ENCODE data around the gene LYRM7.

The LYRM7 gene

DNA sequence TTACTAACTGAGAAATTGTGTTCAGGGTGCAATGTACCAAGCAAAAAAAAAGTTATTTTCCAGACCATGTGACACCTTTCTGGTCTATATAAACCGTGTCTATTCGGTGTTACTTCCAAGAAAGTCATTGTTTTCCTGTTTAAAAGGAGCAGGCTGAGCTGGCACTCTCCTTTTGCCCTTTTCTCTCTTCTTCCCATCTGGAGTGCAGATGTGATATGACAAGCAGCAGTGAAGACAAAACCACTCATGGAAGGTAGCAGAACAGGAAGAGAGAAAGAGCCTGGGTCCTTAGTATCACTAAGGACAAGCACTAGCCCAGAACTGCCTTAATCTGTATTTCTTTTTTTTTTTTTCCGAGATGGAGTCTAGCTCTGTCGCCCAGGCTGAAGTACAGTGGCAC lies 25.6 kb downstream of the LYRM7 start:
- no peak overlapping the region for H3K4me3 ChIP-seq (ENCODE audit: low read length)
- no peak for TF ChIP-seq ZNF274 (IDR thresholded peaks at IDR 0.05; ENCODE audit: low read depth, low read length)

DNA sequence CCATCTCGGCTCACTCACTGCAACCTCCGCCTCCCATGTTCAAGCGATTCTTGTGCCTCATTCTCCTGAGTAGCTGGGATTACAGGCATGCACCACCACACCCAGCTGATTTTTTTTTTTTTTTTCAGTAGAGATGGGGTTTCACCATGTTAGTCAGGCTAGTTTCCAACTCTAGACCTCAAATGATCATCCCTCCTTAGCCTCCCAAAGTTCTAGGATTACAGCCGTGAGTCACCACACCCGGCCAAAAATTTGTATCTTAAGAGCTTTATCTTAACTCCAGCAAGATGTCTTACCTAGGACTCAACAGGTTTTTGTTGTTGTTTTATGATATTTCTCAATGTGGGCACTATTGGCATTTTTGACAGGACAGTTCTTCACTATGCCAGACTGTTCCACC lies 27.9 kb downstream of the LYRM7 start:
- no peak for TF ChIP-seq ZNF274 (IDR thresholded peaks at IDR 0.05; ENCODE audit: low read depth, low read length)

DNA sequence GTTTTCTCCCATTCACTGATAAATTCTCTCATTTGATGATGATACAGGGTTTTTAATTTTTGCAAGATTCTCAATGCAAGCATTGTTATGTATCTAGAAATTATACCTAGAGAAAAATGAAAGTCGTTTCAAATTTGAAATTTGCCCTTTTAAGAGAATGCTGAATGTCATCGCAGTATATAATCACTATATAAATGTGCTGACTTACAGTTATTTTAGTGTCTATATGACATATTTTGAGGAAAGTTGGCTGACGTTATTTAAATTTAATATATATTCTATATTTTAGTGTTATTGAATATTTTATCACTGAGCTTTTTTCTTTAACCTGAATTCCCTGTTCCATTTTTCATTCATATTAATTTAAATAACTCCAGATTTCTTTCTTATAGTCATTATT lies 29.8 kb downstream of the LYRM7 start:
- no peak overlapping the region for H3K4me3 ChIP-seq (ENCODE audit: low read length)
- TF ChIP-seq ZNF274 (IDR thresholded peaks at IDR 0.05; ENCODE audit: low read depth, low read length) = no peak

More for the DNA sequence above, 27.9 kb downstream of the LYRM7 start:
- no peak overlapping the region for H3K4me3 ChIP-seq (ENCODE audit: low read length)

DNA sequence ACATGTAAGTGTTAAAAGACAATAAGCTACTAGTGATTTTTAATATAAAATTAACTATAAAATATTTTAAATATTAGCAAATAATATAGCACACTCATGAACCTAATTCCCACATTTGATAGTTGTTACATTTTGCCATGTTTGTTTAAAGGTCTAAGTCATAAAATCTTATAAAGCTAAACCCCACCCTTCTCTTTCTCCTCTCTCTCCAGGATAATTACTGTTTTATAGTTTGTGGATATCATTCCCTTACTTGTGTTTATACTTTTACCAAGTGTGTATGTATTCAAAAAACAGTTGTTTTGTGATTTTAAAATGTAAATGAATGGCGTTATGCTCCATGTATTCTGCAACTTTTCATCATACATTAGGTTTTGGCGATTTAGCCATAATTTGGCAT lies 34.2 kb downstream of the LYRM7 start:
- no peak overlapping the region for H3K4me3 ChIP-seq (ENCODE audit: low read length)
- no peak for TF ChIP-seq ZNF274 (IDR thresholded peaks at IDR 0.05; ENCODE audit: low read depth, low read length)

DNA sequence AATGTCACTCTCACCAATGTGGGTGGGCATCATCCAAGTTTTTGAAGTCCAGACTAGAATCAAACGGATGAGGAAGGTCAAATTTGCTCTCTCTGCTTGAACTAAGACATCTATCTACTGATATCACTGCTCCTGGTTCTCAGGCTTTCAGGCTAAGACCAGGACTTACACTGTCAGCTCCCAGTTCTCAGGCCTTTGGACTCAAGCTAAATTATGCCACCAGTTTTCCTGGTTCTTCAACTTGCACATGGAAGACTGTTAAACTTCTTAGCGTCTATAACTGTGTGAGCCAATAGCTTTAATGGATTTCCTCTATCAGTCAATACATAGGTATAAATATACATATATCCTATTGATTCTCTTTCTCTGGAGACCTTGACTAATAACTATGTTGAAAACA lies 35.3 kb downstream of the LYRM7 start:
- no peak overlapping the region for H3K4me3 ChIP-seq (ENCODE audit: low read length)
- TF ChIP-seq ZNF274 (IDR thresholded peaks at IDR 0.05; ENCODE audit: low read depth, low read length) = no peak

DNA sequence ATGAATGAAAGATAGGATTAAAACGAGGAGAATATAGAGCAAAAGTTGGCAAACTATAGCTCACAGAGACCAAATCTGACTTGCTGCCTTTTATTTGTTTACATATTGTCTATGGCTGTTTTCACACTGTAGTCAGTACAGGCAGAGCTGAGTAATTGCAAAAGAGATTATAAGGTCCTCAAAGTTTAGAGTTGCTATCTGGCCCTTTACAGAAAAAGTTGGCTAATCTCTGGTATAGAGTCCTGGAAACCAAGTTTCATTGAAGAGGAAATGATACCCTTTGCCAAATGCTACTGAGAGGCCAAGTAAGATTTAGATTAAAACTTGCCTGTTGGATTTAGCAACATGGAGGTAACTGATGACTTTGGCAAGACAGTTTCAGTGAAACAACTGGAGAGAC lies 36.0 kb downstream of the LYRM7 start:
- TF ChIP-seq ZNF274 (IDR thresholded peaks at IDR 0.05; ENCODE audit: low read depth, low read length) = no peak
- H3K4me3 ChIP-seq (ENCODE audit: low read length) = no peak overlapping the region

DNA sequence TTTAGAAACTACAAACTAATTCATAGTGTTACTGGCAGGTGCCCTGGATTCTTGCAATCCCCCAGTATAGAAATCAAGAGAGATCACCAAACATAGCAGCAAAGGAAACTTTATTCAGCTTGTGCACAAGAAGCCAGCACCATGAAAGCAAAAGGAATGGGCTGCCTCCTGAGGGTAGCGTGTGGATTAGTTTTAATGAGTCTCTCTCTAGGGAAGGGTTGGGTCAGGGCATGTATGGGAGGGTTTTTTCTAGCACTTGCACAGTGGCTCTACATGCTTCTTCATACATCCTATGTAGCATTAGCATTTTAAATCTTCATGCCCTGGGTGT lies 38.4 kb downstream of the LYRM7 start:
- H3K4me3 ChIP-seq (ENCODE audit: low read length) = peak overlapping the region; percentile 57; the same call in 1 of the 2 replicates
- TF ChIP-seq ZNF274 (IDR thresholded peaks at IDR 0.05; ENCODE audit: low read depth, low read length) = no peak

DNA sequence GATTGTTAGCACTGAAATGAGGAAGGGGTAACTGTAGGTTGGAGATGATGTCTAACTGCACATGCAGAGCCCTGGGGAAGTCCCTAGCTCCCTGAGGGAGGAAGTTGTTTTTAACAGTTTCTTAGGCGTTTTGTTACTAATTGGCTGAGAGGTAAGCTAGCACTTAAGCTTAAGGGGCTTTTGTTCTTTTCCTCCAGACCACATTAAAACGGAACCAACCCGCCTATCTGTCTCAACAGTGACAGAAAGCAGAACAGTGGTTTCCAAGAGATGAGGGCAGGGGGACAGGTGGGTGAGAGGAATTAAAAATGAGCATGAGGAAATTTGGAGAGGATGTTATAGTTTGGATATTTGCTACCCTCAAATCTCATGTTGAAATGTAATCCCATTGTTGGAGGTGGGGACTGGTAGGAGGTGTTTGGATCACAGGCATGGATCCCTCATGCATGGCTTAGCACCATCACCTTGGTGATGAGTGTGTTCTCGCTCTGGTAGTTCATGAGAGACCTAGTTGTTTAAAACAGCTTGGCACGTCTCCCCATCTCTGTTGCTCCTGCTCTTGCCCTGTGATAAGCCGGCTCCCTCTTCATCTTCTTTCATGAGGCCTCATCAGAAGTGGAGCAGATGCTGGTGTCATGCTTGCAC lies 38.9 kb downstream of the LYRM7 start:
- H3K4me3 ChIP-seq (ENCODE audit: low read length) = peak overlapping the region; percentile 57
- no peak for TF ChIP-seq ZNF274 (IDR thresholded peaks at IDR 0.05; ENCODE audit: low read depth, low read length)

DNA sequence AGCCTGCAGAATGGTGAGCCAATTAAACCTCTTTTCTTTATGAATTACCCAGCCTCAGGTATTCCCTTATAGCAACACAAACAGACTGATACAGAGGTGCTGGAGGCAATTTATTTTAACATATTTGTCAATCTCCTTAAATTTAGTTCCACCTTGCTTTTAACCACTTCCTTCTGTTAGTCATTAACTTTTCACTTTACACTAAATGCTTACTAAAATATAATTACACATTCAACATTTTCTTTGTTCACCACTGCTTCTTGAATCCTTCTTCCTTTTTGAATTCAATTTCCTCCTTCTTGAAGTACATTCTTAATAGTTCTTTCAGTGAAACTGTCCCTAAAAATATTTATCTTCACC lies 39.4 kb downstream of the LYRM7 start:
- H3K4me3 ChIP-seq (ENCODE audit: low read length) = peak overlapping the region; percentile 65
- no peak for TF ChIP-seq ZNF274 (IDR thresholded peaks at IDR 0.05; ENCODE audit: low read depth, low read length)

DNA sequence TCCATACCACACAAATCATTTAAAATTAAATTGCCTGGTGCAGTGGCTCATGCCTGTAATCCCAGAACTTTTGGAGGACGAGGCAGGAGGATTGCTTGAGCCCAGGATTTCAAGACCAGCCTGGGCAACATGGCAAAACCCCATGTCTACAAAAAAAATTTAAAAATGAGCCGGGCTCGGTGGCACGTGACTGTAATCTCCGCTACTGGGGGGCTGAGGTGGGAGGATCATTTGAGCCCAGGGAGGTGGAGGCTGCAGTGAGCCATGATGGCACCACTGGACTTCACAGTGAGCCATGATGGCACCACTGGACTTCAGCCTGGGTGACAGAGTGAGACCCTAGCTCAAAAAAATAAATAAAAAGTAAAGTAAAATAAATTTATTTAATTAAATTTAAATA lies 40.9 kb downstream of the LYRM7 start:
- TF ChIP-seq ZNF274 (IDR thresholded peaks at IDR 0.05; ENCODE audit: low read depth, low read length) = no peak

DNA sequence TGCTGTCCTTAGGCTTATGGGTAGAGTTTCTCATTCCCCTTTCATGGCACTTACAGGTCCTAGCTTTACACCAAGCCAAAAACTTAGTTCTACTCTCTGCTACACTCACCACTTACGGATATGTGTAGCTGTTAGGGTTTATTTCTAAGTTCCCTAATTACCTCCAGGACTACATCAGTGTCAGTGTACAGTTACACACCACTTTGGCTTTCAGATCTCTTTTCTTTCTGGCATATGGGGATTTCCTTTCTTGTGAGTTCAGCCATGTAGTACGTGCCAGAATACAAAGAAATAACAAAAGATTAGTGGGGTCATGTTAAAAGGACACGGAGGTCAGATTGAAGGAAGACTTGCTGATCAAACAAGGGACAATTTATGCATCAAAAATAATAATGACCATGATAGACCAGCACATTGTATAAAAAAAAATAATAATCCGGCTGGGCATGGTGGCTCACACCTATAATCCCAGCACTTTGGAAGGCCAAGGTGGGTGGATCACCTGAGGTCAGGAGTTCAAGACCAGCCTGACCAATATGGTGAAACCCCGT lies 41.8 kb downstream of the LYRM7 start:
- peak overlapping the region; percentile 46; the same call in 1 of the 2 replicates for H3K4me3 ChIP-seq (ENCODE audit: low read length)
- TF ChIP-seq ZNF274 (IDR thresholded peaks at IDR 0.05; ENCODE audit: low read depth, low read length) = no peak

More for the DNA sequence above, 40.9 kb downstream of the LYRM7 start:
- H3K4me3 ChIP-seq (ENCODE audit: low read length) = peak overlapping the region; percentile 65

DNA sequence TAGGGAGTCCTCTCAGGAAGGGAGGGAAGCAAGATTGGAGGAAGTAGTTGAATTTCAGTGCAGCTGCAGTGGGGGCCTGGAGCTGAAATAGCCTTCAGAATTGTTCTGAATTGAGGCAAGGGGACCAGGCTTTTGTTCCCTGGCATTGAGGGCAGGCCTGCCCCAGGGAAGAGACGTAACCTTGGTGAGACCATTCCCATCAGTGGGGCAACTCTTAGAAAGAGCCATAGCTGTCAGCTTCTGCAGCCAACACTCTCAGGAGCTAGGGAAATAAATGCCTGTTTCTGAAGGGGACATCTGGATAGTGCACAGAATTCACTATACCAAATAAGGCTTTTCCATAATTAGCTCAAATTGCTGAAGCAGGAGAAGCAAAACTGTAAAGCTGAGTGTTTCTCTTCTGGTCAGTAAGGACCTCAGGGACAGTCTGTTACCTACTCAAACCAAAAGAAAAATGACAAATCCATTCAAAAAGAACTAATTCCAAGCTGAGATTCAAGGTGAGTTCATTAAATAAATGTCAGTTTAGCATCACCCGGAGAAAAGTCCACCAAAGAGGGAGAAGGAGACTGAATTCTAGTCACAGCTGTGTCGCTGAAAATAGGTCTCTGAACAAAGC lies 44.0 kb downstream of the LYRM7 start:
- peak overlapping the region; percentile 14; the same call in 1 of the 2 replicates for H3K4me3 ChIP-seq (ENCODE audit: low read length)
- TF ChIP-seq ZNF274 (IDR thresholded peaks at IDR 0.05; ENCODE audit: low read depth, low read length) = no peak

DNA sequence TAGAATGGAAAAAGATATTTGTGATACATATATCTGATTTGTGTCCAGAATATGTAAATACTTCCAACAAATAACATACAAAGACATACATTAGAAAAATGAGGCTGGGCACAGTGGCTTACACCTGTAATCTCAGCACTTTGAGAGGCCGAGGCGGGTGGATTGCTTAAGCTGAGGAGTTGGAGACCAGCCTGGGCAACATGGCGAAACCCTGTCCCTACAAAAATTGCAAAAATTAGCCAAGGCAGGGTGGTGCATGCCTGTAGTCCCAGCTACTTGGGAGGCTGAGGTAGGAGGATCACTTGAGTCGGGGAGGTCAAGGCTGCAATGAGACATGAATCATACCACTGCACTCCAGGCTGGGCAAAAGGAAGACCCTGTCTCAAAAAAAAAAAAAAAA lies 47.0 kb downstream of the LYRM7 start:
- no peak overlapping the region for H3K4me3 ChIP-seq (ENCODE audit: low read length)
- no peak for TF ChIP-seq ZNF274 (IDR thresholded peaks at IDR 0.05; ENCODE audit: low read depth, low read length)

DNA sequence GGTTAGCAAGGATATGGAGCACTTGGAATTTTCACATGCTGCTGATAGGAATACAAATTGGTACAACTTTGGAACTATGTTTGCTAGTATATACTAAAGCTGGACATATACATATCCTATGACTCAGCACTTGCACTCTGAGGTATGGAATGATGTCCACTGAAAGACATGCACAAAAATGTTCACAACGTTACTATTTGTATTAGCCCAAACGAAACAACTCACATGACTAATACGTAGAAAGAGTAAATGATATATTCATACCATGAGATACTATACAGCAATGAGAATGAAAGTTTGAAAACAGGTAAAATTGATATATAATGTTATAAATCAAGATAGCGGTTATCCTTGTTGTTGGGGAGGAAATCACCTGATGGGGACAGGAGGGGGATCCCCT lies 47.6 kb downstream of the LYRM7 start:
- no peak overlapping the region for H3K4me3 ChIP-seq (ENCODE audit: low read length)
- TF ChIP-seq ZNF274 (IDR thresholded peaks at IDR 0.05; ENCODE audit: low read depth, low read length) = no peak

DNA sequence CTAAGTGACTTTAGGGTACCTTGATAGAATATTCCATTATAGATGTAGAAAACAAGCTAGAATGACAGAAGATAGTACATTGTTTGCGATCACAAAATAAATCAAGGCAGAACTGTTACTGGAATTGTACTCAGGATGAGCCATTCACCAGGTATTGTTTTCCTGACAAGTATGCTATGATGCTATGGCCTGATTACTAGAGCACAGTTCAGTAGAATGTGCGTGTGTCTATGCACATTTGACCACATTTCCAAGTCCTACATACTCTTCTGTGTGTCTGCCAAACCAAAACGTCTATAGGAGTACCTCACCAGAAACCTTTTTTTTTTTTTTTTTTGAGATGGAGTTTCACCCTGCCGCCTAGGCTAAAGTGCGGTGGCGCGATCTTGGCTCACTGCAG lies 49.8 kb downstream of the LYRM7 start:
- H3K4me3 ChIP-seq (ENCODE audit: low read length) = no peak overlapping the region; the same call in 1 of the 2 replicates
- TF ChIP-seq ZNF274 (IDR thresholded peaks at IDR 0.05; ENCODE audit: low read depth, low read length) = no peak
